Activated CD4-positive, alpha-beta T cell treated with anti-CD3 and anti-CD28 coated beads for 36 hours (primary cell): ENCODE results near the gene YDJC. TPM values are rescaled to one million over a fixed set of nuclear protein-coding genes. Genes with fewer than 3 reads are reported as not detected.

Source experiments
- ATAC-seq: fragments of 200-7000 bp; cut with Tn5 transposase; one replicate; pipeline ENCODE4 v1.10.0; 2021; ENCODE audit warnings: mild to moderate bottlenecking, moderate library complexity
- CTCF ChIA-PET: fragments of 350-600 bp; sonication (Branson Sonifier 250); formaldehyde crosslinking; loops from one replicate; lab custom pipeline; 2021; ENCODE audit warnings: antibody characterized with exemption; lab: Charles Lee
- POLR2A ChIA-PET: fragments of 350-600 bp; sonication (Branson Sonifier 250); formaldehyde crosslinking; loops from one replicate; lab custom pipeline; 2021; ENCODE audit warnings: antibody characterized with exemption, inconsistent platforms; lab: Charles Lee
- DNase-seq: peaks from one replicate; pipeline ENCODE4 v3.0.0-alpha.2; 2020
- H3K27ac Mint-ChIP-seq: one replicate; pipeline ENCODE4 v1.8.0; 2021; ENCODE audit warnings: mixed read lengths
- H3K27me3 Mint-ChIP-seq: one replicate; pipeline ENCODE4 v1.8.0; 2021; ENCODE audit warnings: mixed read lengths
- H3K36me3 Mint-ChIP-seq: one replicate; pipeline ENCODE4 v1.8.0; 2021; ENCODE audit warnings: low read depth, mixed read lengths
- H3K4me1 Mint-ChIP-seq: one replicate; pipeline ENCODE4 v1.8.0; 2021; ENCODE audit warnings: mixed read lengths
- H3K4me3 Mint-ChIP-seq: one replicate; pipeline ENCODE4 v1.8.0; 2021; ENCODE audit warnings: mild to moderate bottlenecking, moderate library complexity, mixed read lengths
- H3K9me3 Mint-ChIP-seq: one replicate; pipeline ENCODE4 v1.8.0; 2021; ENCODE audit warnings: low read depth, mixed read lengths
- intact Hi-C, 2 experiments: fragments of 100-400 bp; cut with DNase I in 1 of 2; cut with micrococcal nuclease in 1 of 2; formaldehyde crosslinking; loops; one replicate each; pipeline versions ENCODE4 v1.14.2 to v1.15.1; 2022 to 2024; cut with DNase I, micrococcal nuclease
- total RNA-seq, 2 experiments: library from RNA; stranded (reverse); gene quantifications; one replicate each; pipeline ENCODE4 v1.2.3, GENCODE V29; 2021

The YDJC gene
- total RNA-seq, 2 experiments from 2014 or later, result 43.4 to 54.0 TPM

- CTCF ChIA-PET, result interaction anchor here (0.6 to 10.9 kb wide), 2 partner anchors 11 to 17 kb away, joined by 3 to 209 read pairs; partner anchors contain the start of gene SDF2L1
- Mint-ChIP-seq H3K36me3 (peaks cover 12% of the 10 kb centered on the region), H3K4me1 (peaks cover 23% of the 10 kb centered on the region), H3K27me3 (no peaks in the 10 kb centered on the region), H3K9me3 (no peaks in the 10 kb centered on the region), H3K27ac (no peak within 1 kb of the TSS), H3K4me3 (no peak within 1 kb of the TSS)
- peak; percentile 24 for ATAC-seq
- DNase-seq, result peak; percentile 78
- POLR2A ChIA-PET, result interaction anchor here (3.2 kb wide), 1 partner anchor 10 kb away, joined by 21 read pairs; the partner anchor contains the start of gene SDF2L1
- intact Hi-C loops, result no loop called here
Measured at GRCh38 chr22:21632237-21632895, 2.5 kb upstream of the YDJC start, which contains the start of gene CCDC116. Gene CCDC116 (plus strand): TSS chr22:21632760. CDS start chr22:21633182, 422 bp downstream.

- DNase-seq (no peak), ATAC-seq (no peak)
- Mint-ChIP-seq H3K36me3 (peaks cover 21% of the 10 kb centered on the region), H3K4me3 (peak overlapping the region; percentile 28), H3K27ac (no peak overlapping the region), H3K27me3 (no peaks in the 10 kb centered on the region), H3K9me3 (no peaks in the 10 kb centered on the region), H3K4me1 (peaks cover 32% of the 10 kb centered on the region)
- POLR2A ChIA-PET, result interaction anchor here (0.7 to 3.2 kb wide), 4 partner anchors 11 to 235 kb away, joined by 3 to 21 read pairs (median 4); partner anchors contain the start of gene SDF2L1
- CTCF ChIA-PET, result interaction anchor here (0.9 to 10.9 kb wide), 8 partner anchors 10 to 62 kb away, joined by 3 to 209 read pairs (median 4); partner anchors contain the start of gene SDF2L1
- intact Hi-C loops, result no loop called here
Measured at GRCh38 chr22:21631025-21631424, 1.2 kb upstream of the YDJC start.

- H3K4me1 Mint-ChIP-seq, result peaks cover 36% of the 10 kb centered on the region
- peaks cover 26% of the 10 kb centered on the region for H3K36me3 Mint-ChIP-seq
- POLR2A ChIA-PET, result interaction anchor here (0.7 to 4.0 kb wide), 6 partner anchors 13 to 626 kb away, joined by 3 to 36 read pairs (median 4); partner anchors contain the start of genes SDF2L1 and THAP7
- no peaks in the 10 kb centered on the region for H3K9me3 Mint-ChIP-seq
- ATAC-seq (peak; percentile 4), DNase-seq (no peak)
- H3K27ac Mint-ChIP-seq, result peak overlapping the region; percentile 93
- intact Hi-C loops, result loop anchor here (1.0 to 5.0 kb wide), 5 partner anchors 14 to 770 kb away; partner anchors contain the start of genes PI4KA (in 1 of the 2), PPIL2 (in 1 of the 2) and SDF2L1 (in 1 of the 2)
- H3K27me3 Mint-ChIP-seq, result no peaks in the 10 kb centered on the region
- peak overlapping the region; percentile 83 for H3K4me3 Mint-ChIP-seq
- CTCF ChIA-PET, result interaction anchor here (0.8 to 10.9 kb wide), 17 partner anchors 7 to 1391 kb away, joined by 3 to 209 read pairs (median 4); partner anchors contain the start of gene SDF2L1
Measured at GRCh38 chr22:21628386-21629254, 1.2 kb downstream of the YDJC start.

- ChIA-PET POLR2A (interaction anchor here (0.6 to 4.0 kb wide), 2 partner anchors 16 to 171 kb away, joined by 8 to 36 read pairs; partner anchors contain the start of gene SDF2L1), CTCF (interaction anchor here (0.6 to 10.9 kb wide), 4 partner anchors 9 to 16 kb away, joined by 3 to 209 read pairs (median 4); partner anchors contain the start of gene SDF2L1)
- peaks cover 31% of the 10 kb centered on the region for H3K4me1 Mint-ChIP-seq
- intact Hi-C loops, result loop anchor here in 1 of 2 experiments (5.0 kb wide), 1 partner anchor 40 kb away; no protein-coding TSS in a partner anchor
- H3K27ac Mint-ChIP-seq, result peak overlapping the region; percentile 83
- H3K4me3 Mint-ChIP-seq, result peak overlapping the region; percentile 41
- DNase-seq, result no peak
- H3K36me3 Mint-ChIP-seq, result peaks cover 35% of the 10 kb centered on the region
- no peaks in the 10 kb centered on the region for H3K27me3 Mint-ChIP-seq
- ATAC-seq, result no peak
- H3K9me3 Mint-ChIP-seq, result no peaks in the 10 kb centered on the region
Measured at GRCh38 chr22:21626735-21627469, 2.9 kb downstream of the YDJC start.

- Mint-ChIP-seq H3K27me3 (no peaks in the 10 kb centered on the region), H3K4me1 (peaks cover 31% of the 10 kb centered on the region), H3K4me3 (no peak overlapping the region), H3K9me3 (no peaks in the 10 kb centered on the region), H3K27ac (peak overlapping the region; percentile 83), H3K36me3 (peaks cover 38% of the 10 kb centered on the region)
- CTCF ChIA-PET, result interaction anchor here (0.6 to 10.9 kb wide), 3 partner anchors 8 to 17 kb away, joined by 3 to 209 read pairs (median 4); partner anchors contain the start of gene SDF2L1
- DNase-seq (no peak), ATAC-seq (no peak)
- intact Hi-C loops, result loop anchor here in 1 of 2 experiments (5.0 kb wide), 1 partner anchor 39 kb away; no protein-coding TSS in a partner anchor
- POLR2A ChIA-PET, result interaction anchor here (0.6 to 4.0 kb wide), 2 partner anchors 17 to 172 kb away, joined by 8 to 36 read pairs; partner anchors contain the start of gene SDF2L1
Measured at GRCh38 chr22:21626073-21626734, 3.6 kb downstream of the YDJC start.

GRCh38 chr22:21624880-21625791, 4.7 kb downstream of the YDJC start:
- peaks cover 23% of the 10 kb centered on the region for H3K4me1 Mint-ChIP-seq
- CTCF ChIA-PET, result interaction anchor here (0.6 to 1.6 kb wide), 5 partner anchors 11 to 26 kb away, joined by 3 to 6 read pairs (median 3); no protein-coding TSS in a partner anchor
- no peak for DNase-seq
- no peaks in the 10 kb centered on the region for H3K9me3 Mint-ChIP-seq
- POLR2A ChIA-PET, result interaction anchor here (0.7 kb wide), 1 partner anchor 16 kb away, joined by 3 read pairs; no protein-coding TSS in a partner anchor
- H3K27ac Mint-ChIP-seq, result peak overlapping the region; percentile 55
- peaks cover 38% of the 10 kb centered on the region for H3K36me3 Mint-ChIP-seq
- H3K27me3 Mint-ChIP-seq, result no peaks in the 10 kb centered on the region
- no peak overlapping the region for H3K4me3 Mint-ChIP-seq
- ATAC-seq, result no peak
- intact Hi-C loops, result loop anchor here in 1 of 2 experiments (5.0 kb wide), 1 partner anchor 38 kb away; no protein-coding TSS in a partner anchor

- intact Hi-C loops, result no loop called here
- ATAC-seq, result peak; percentile 37
- peaks cover 23% of the 10 kb centered on the region for H3K4me1 Mint-ChIP-seq
- DNase-seq, result peak; percentile 74
- H3K36me3 Mint-ChIP-seq, result peaks cover 39% of the 10 kb centered on the region
- ChIA-PET CTCF (interaction anchor here (0.6 to 1.6 kb wide), 6 partner anchors 10 to 809 kb away, joined by 3 to 6 read pairs (median 3); no protein-coding TSS in a partner anchor), POLR2A (no interaction called here)
- H3K9me3 Mint-ChIP-seq, result no peaks in the 10 kb centered on the region
- peak overlapping the region; percentile 55 for H3K27ac Mint-ChIP-seq
- H3K4me3 Mint-ChIP-seq, result no peak overlapping the region
- no peaks in the 10 kb centered on the region for H3K27me3 Mint-ChIP-seq
Measured at GRCh38 chr22:21624120-21624879, 5.5 kb downstream of the YDJC start.

GRCh38 chr22:21623648-21623970, 6.2 kb downstream of the YDJC start:
- CTCF ChIA-PET, result interaction anchor here (0.7 to 1.6 kb wide), 8 partner anchors 11 to 808 kb away, joined by 3 to 5 read pairs (median 4); partner anchors contain the start of gene SDF2L1

More at GRCh38 chr22:21623648-21623970, 6.2 kb downstream of the YDJC start:
- intact Hi-C loops, result no loop called here
- no peaks in the 10 kb centered on the region for H3K27me3 Mint-ChIP-seq
- no peak overlapping the region for H3K27ac Mint-ChIP-seq
- H3K4me1 Mint-ChIP-seq, result peaks cover 23% of the 10 kb centered on the region
- no peaks in the 10 kb centered on the region for H3K9me3 Mint-ChIP-seq
- DNase-seq, result no peak
- no peak overlapping the region for H3K4me3 Mint-ChIP-seq
- peaks cover 37% of the 10 kb centered on the region for H3K36me3 Mint-ChIP-seq
- ATAC-seq, result no peak
- POLR2A ChIA-PET, result no interaction called here
